Measurements from ENCODE around the gene DOCK1.
A peak's percentile ranks its signal among the peaks of the same experiment; 100 is the strongest.
"Not testable (repeated sequence)": the region's sequence is repeated elsewhere in the genome, so short reads cannot be mapped to it uniquely, and the experiment has no call there.

DOCK1 gene

GRCh38 chr10:126933116-126933515, 27.9 kb downstream of the DOCK1 start:
- H2BK120ac ChIP-seq (ENCODE audit: low read depth, low read length) = no peak overlapping the region
- H3K4me1 ChIP-seq (ENCODE audit: control insufficient read depth, low read depth, low read length) = no peaks in the 10 kb centered on the region
- peaks cover 42% of the 10 kb centered on the region for H3K79me1 ChIP-seq (ENCODE audit: low read length)
- no peak overlapping the region for H3K23ac ChIP-seq (ENCODE audit: low read length)
- H3K4ac ChIP-seq (ENCODE audit: low read depth, low read length) = no peak overlapping the region
- H4K8ac ChIP-seq (ENCODE audit: low read depth, low read length) = no peak overlapping the region
- H2BK5ac ChIP-seq (ENCODE audit: low read length) = no peak overlapping the region
- no peak overlapping the region for H2BK15ac ChIP-seq (replicated peaks; ENCODE audit: low read depth)
- H3K4me2 ChIP-seq (ENCODE audit: low read length) = no peak overlapping the region
- H3K9ac ChIP-seq (ENCODE audit: low read length) = no peak overlapping the region
- no peaks in the 10 kb centered on the region for H3K27me3 ChIP-seq (ENCODE audit: insufficient read depth, low read length, poor library complexity)
- H3K36me3 ChIP-seq (ENCODE audit: control insufficient read depth, insufficient read depth, low read length) = no peaks in the 10 kb centered on the region
- no peak overlapping the region for H3K56ac ChIP-seq (ENCODE audit: low read length)
- no peak overlapping the region for H3K18ac ChIP-seq (ENCODE audit: low read length)
- no CpG with 5 or more reads among the region's 4 CpGs for WGBS (ENCODE audit: extremely low coverage, insufficient coverage, low lambda C conversion rate)
- no peak for DNase-seq
- no peak overlapping the region for H3K4me3 ChIP-seq (ENCODE audit: low read length)
- no peak overlapping the region for H4K5ac ChIP-seq (ENCODE audit: low read length)
- no peak overlapping the region for H2AK5ac ChIP-seq (ENCODE audit: low read length)
- no peak overlapping the region for H3K27ac ChIP-seq (ENCODE audit: low read depth, low read length)
- H3K79me2 ChIP-seq (ENCODE audit: control insufficient read depth, insufficient read depth, low read length) = peaks cover 58% of the 10 kb centered on the region

GRCh38 chr10:126935263-126935946, 30.2 kb downstream of the DOCK1 start:
- Histone ChIP-seq H2BK5ac (ENCODE audit: low read length) (no peak overlapping the region), H3K18ac (ENCODE audit: low read length) (no peak overlapping the region)
- no CpG with 5 or more reads among the region's 5 CpGs for WGBS (ENCODE audit: extremely low coverage, insufficient coverage, low lambda C conversion rate)

GRCh38 chr10:126937026-126937425, 31.8 kb downstream of the DOCK1 start:
- no peaks in the 10 kb centered on the region for H3K4me1 ChIP-seq (ENCODE audit: control insufficient read depth, low read depth, low read length)
- H3K4ac ChIP-seq (ENCODE audit: low read depth, low read length) = no peak overlapping the region
- no CpG with 5 or more reads among the region's 3 CpGs for WGBS (ENCODE audit: extremely low coverage, insufficient coverage, low lambda C conversion rate)
- peaks cover 50% of the 10 kb centered on the region for H3K79me2 ChIP-seq (ENCODE audit: control insufficient read depth, insufficient read depth, low read length)
- H3K18ac ChIP-seq (ENCODE audit: low read length) = no peak overlapping the region
- no peak overlapping the region for H3K4me2 ChIP-seq (ENCODE audit: low read length)
- peaks cover 31% of the 10 kb centered on the region for H3K79me1 ChIP-seq (ENCODE audit: low read length)
- DNase-seq = no peak
- H2BK5ac ChIP-seq (ENCODE audit: low read length) = no peak overlapping the region
- H3K36me3 ChIP-seq (ENCODE audit: control insufficient read depth, insufficient read depth, low read length) = no peaks in the 10 kb centered on the region
- no peak overlapping the region for H3K56ac ChIP-seq (ENCODE audit: low read length)
- no peak overlapping the region for H3K27ac ChIP-seq (ENCODE audit: low read depth, low read length)
- no peak overlapping the region for H2AK5ac ChIP-seq (ENCODE audit: low read length)
- no peak overlapping the region for H2BK120ac ChIP-seq (ENCODE audit: low read depth, low read length)
- no peak overlapping the region for H4K5ac ChIP-seq (ENCODE audit: low read length)
- no peak overlapping the region for H3K4me3 ChIP-seq (ENCODE audit: low read length)
- no peak overlapping the region for H4K8ac ChIP-seq (ENCODE audit: low read depth, low read length)
- H3K23ac ChIP-seq (ENCODE audit: low read length) = no peak overlapping the region
- no peaks in the 10 kb centered on the region for H3K27me3 ChIP-seq (ENCODE audit: insufficient read depth, low read length, poor library complexity)
- H3K9ac ChIP-seq (ENCODE audit: low read length) = no peak overlapping the region
- no peak overlapping the region for H2BK15ac ChIP-seq (replicated peaks; ENCODE audit: low read depth)

More at GRCh38 chr10:126935263-126935946, 30.2 kb downstream of the DOCK1 start:
- peaks cover 54% of the 10 kb centered on the region for H3K79me2 ChIP-seq (ENCODE audit: control insufficient read depth, insufficient read depth, low read length)
- no peaks in the 10 kb centered on the region for H3K4me1 ChIP-seq (ENCODE audit: control insufficient read depth, low read depth, low read length)
- no peak overlapping the region for H3K9ac ChIP-seq (ENCODE audit: low read length)
- peaks cover 36% of the 10 kb centered on the region for H3K79me1 ChIP-seq (ENCODE audit: low read length)
- H2AK5ac ChIP-seq (ENCODE audit: low read length) = no peak overlapping the region
- no peak overlapping the region for H2BK120ac ChIP-seq (ENCODE audit: low read depth, low read length)
- no peak for DNase-seq
- no peak overlapping the region for H2BK15ac ChIP-seq (replicated peaks; ENCODE audit: low read depth)
- H3K4me3 ChIP-seq (ENCODE audit: low read length) = no peak overlapping the region
- no peak overlapping the region for H3K23ac ChIP-seq (ENCODE audit: low read length)
- no peak overlapping the region for H3K27ac ChIP-seq (ENCODE audit: low read depth, low read length)
- H3K36me3 ChIP-seq (ENCODE audit: control insufficient read depth, insufficient read depth, low read length) = no peaks in the 10 kb centered on the region
- H4K8ac ChIP-seq (ENCODE audit: low read depth, low read length) = no peak overlapping the region
- no peaks in the 10 kb centered on the region for H3K27me3 ChIP-seq (ENCODE audit: insufficient read depth, low read length, poor library complexity)
- H3K4ac ChIP-seq (ENCODE audit: low read depth, low read length) = no peak overlapping the region
- H3K56ac ChIP-seq (ENCODE audit: low read length) = no peak overlapping the region
- no peak overlapping the region for H4K5ac ChIP-seq (ENCODE audit: low read length)
- H3K4me2 ChIP-seq (ENCODE audit: low read length) = no peak overlapping the region

DNA sequence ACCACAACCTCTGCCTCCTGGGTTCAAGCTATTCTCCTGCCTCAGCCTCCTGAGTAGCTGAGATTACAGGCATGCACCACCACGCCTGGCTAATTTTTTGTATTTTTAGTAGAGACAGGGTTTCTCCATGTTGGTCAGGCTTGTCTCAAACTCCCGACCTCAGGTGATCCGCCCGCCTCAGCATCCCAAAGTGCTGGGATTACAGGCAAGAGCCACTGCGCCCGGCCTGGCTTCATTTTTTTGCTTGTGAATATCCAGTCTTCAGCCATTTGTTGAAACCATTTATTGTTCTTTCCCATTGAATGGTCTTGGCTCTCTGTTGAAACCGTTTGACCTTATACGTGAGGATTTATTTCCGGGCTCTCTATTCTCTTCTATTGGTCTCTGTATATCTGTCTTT, 32.9 kb downstream of the DOCK1 start:
- H2BK120ac ChIP-seq (ENCODE audit: low read depth, low read length); H3K27me3 ChIP-seq (ENCODE audit: insufficient read depth, low read length, poor library complexity); H3K9ac ChIP-seq (ENCODE audit: low read length); H3K4me2 ChIP-seq (ENCODE audit: low read length); H2AK5ac ChIP-seq (ENCODE audit: low read length); H4K8ac ChIP-seq (ENCODE audit: low read depth, low read length); DNase-seq; H3K4me3 ChIP-seq (ENCODE audit: low read length); H3K4me1 ChIP-seq (ENCODE audit: control insufficient read depth, low read depth, low read length); H3K27ac ChIP-seq (ENCODE audit: low read depth, low read length); H2BK15ac ChIP-seq (replicated peaks; ENCODE audit: low read depth); H3K4ac ChIP-seq (ENCODE audit: low read depth, low read length); H3K18ac ChIP-seq (ENCODE audit: low read length); H3K56ac ChIP-seq (ENCODE audit: low read length); H2BK5ac ChIP-seq (ENCODE audit: low read length); H3K23ac ChIP-seq (ENCODE audit: low read length); H4K5ac ChIP-seq (ENCODE audit: low read length); H3K36me3 ChIP-seq (ENCODE audit: control insufficient read depth, insufficient read depth, low read length): not testable (repeated sequence)
- peaks cover 24% of the 10 kb centered on the region for H3K79me1 ChIP-seq (ENCODE audit: low read length)
- WGBS (ENCODE audit: extremely low coverage, insufficient coverage, low lambda C conversion rate) = no CpG with 5 or more reads among the region's 9 CpGs
- H3K79me2 ChIP-seq (ENCODE audit: control insufficient read depth, insufficient read depth, low read length) = peaks cover 48% of the 10 kb centered on the region

GRCh38 chr10:126939706-126940105, 34.5 kb downstream of the DOCK1 start:
- H3K27me3 ChIP-seq (ENCODE audit: insufficient read depth, low read length, poor library complexity) = no peaks in the 10 kb centered on the region
- no peak overlapping the region for H3K4ac ChIP-seq (ENCODE audit: low read depth, low read length)
- H3K4me3 ChIP-seq (ENCODE audit: low read length) = no peak overlapping the region
- H3K27ac ChIP-seq (ENCODE audit: low read depth, low read length) = no peak overlapping the region
- no peaks in the 10 kb centered on the region for H3K4me1 ChIP-seq (ENCODE audit: control insufficient read depth, low read depth, low read length)
- H4K5ac ChIP-seq (ENCODE audit: low read length) = no peak overlapping the region
- H3K79me1 ChIP-seq (ENCODE audit: low read length) = peaks cover 33% of the 10 kb centered on the region
- H3K36me3 ChIP-seq (ENCODE audit: control insufficient read depth, insufficient read depth, low read length) = no peaks in the 10 kb centered on the region
- peaks cover 54% of the 10 kb centered on the region for H3K79me2 ChIP-seq (ENCODE audit: control insufficient read depth, insufficient read depth, low read length)
- no CpG with 5 or more reads among the region's 6 CpGs for WGBS (ENCODE audit: extremely low coverage, insufficient coverage, low lambda C conversion rate)
- no peak overlapping the region for H2BK15ac ChIP-seq (replicated peaks; ENCODE audit: low read depth)
- H2BK120ac ChIP-seq (ENCODE audit: low read depth, low read length) = no peak overlapping the region
- H3K23ac ChIP-seq (ENCODE audit: low read length) = no peak overlapping the region
- peak; percentile 34 for DNase-seq
- no peak overlapping the region for H3K9ac ChIP-seq (ENCODE audit: low read length)
- H3K4me2 ChIP-seq (ENCODE audit: low read length) = no peak overlapping the region
- H4K8ac ChIP-seq (ENCODE audit: low read depth, low read length) = no peak overlapping the region
- no peak overlapping the region for H2BK5ac ChIP-seq (ENCODE audit: low read length)
- H3K56ac ChIP-seq (ENCODE audit: low read length) = peak overlapping the region; percentile 39
- no peak overlapping the region for H2AK5ac ChIP-seq (ENCODE audit: low read length)
- no peak overlapping the region for H3K18ac ChIP-seq (ENCODE audit: low read length)

All from mesendoderm (in vitro differentiated cells).